Natural killer cell (primary cell): ENCODE data around the gene EFCAB8. TPM values are rescaled to one million over a fixed set of nuclear protein-coding genes. Genes with fewer than 3 reads are reported as not detected.

ENCODE experiments used
- ATAC-seq, 3 donors: fragments of 150-1000 bp in 2 of 3; fragments of 200-7000 bp in 1 of 3; cut with Tn5 transposase; 1 replicate in 1 of 3; 2 replicates in 2 of 3; pipeline ENCODE4 v1.10.0; 2021; ENCODE audit warnings: mild to moderate bottlenecking in 2 of 3, moderate library complexity in 2 of 3
- DNase-seq, 2 donors: peaks; one replicate each; pipeline versions ENCODE4 v3.0.0 to v3.0.0-alpha.2; 2013 to 2021; ENCODE audit warnings: mixed read lengths in 1 of 2
- H3K27ac ChIP-seq: one replicate; pipeline ENCODE4 v1.5.1; 2013; ENCODE audit warnings: mild to moderate bottlenecking, low read length
- H3K27me3 ChIP-seq: one replicate; pipeline ENCODE4 v1.6.1; 2013; ENCODE audit warnings: low read length; ENCODE audit not compliant: control insufficient read depth, insufficient read depth
- H3K36me3 ChIP-seq: one replicate; pipeline ENCODE4 v1.6.1; 2013; ENCODE audit warnings: low read length; ENCODE audit not compliant: control insufficient read depth, insufficient read depth
- H3K4me1 ChIP-seq: one replicate; pipeline ENCODE4 v1.6.1; 2013; ENCODE audit warnings: low read length; ENCODE audit not compliant: control insufficient read depth, insufficient read depth
- H3K4me3 ChIP-seq: one replicate; pipeline ENCODE4 v1.5.1; 2013; ENCODE audit warnings: low read length
- H3K9me3 ChIP-seq: one replicate; pipeline ENCODE4 v1.6.1; 2013; ENCODE audit warnings: low read length; ENCODE audit not compliant: control insufficient read depth, insufficient read depth
- H3K27ac Mint-ChIP-seq, 2 donors: one replicate each; pipeline ENCODE4 v1.8.0; 2022; ENCODE audit warnings: mild to moderate bottlenecking in 2 of 2, mixed read lengths in 2 of 2, moderate library complexity in 1 of 2
- H3K27me3 Mint-ChIP-seq, 2 donors: one replicate each; pipeline ENCODE4 v1.8.0; 2022; ENCODE audit warnings: low read depth in 2 of 2, mixed read lengths in 2 of 2
- H3K36me3 Mint-ChIP-seq: one replicate; pipeline ENCODE4 v1.8.0; 2022; ENCODE audit warnings: mixed read lengths
- H3K4me1 Mint-ChIP-seq, 2 donors: one replicate each; pipeline ENCODE4 v1.8.0; 2022; ENCODE audit warnings: mixed read lengths in 2 of 2
- H3K4me3 Mint-ChIP-seq: one replicate; pipeline ENCODE4 v1.8.0; 2022; ENCODE audit warnings: mild to moderate bottlenecking, moderate library complexity, mixed read lengths
- H3K9me3 Mint-ChIP-seq, 2 donors: one replicate each; pipeline ENCODE4 v1.8.0; 2022; ENCODE audit warnings: mixed read lengths in 2 of 2
- CTCF ChIP-seq: fragments of 200-600 bp; IDR thresholded peaks from one replicate; pipeline ENCODE4 v1.8.0; 2022; ENCODE audit warnings: antibody characterized with exemption
- WGBS: methylation state at CpG from one replicate; pipeline ENCODE4 v1.1.7; 2013; ENCODE audit warnings: missing lambda C conversion rate; ENCODE audit not compliant: insufficient coverage; 5-methylcytosine and 5-hydroxymethylcytosine counted together
- intact Hi-C: fragments of 100-400 bp; cut with micrococcal nuclease; formaldehyde crosslinking; loops from one replicate; pipeline ENCODE4 v1.14.2; 2022
- total RNA-seq, 4 donors: library from RNA; stranded (reverse); fragments of 120-200 nt in 1 of 4; gene quantifications; one replicate each; pipeline versions ENCODE4 v1.2.3 to v1.2.4, GENCODE V29; 2013 to 2022

The EFCAB8 gene
- total RNA-seq, 3 donors from 2014 or later (not counting 1 experiment from before 2014, with no cell fraction given), result 1.2 to 2.9 (median 2.3) TPM

- peaks cover 7% of the 10 kb centered on the region for H3K36me3 Mint-ChIP-seq
- Histone ChIP-seq H3K27me3 (no peaks in the 10 kb centered on the region), H3K9me3 (peaks cover 10% of the 10 kb centered on the region), H3K36me3 (no peaks in the 10 kb centered on the region), H3K27ac (no peak overlapping the region), H3K4me3 (no peak overlapping the region), H3K4me1 (no peaks in the 10 kb centered on the region)
- DNase-seq (no peak), ATAC-seq (no peak)
- intact Hi-C loops, result no loop called here
- no peaks in the 10 kb centered on the region for H3K27me3 Mint-ChIP-seq
- H3K4me1 Mint-ChIP-seq, result no peaks in the 10 kb centered on the region
- WGBS, result 95% methylated on average over 12 of the region's 12 CpGs
- peaks cover 2 to 4% of the 10 kb centered on the region in 2 donors for H3K9me3 Mint-ChIP-seq
- no peak overlapping the region for H3K4me3 Mint-ChIP-seq
- no peak overlapping the region for H3K27ac Mint-ChIP-seq
- TF ChIP-seq CTCF, result no peak
Measured at GRCh38 chr20:32920066-32920465, 61.3 kb downstream of the EFCAB8 start.

- Histone ChIP-seq H3K9me3 (peaks cover 7% of the 10 kb centered on the region), H3K4me1 (no peaks in the 10 kb centered on the region), H3K4me3 (no peak overlapping the region), H3K27ac (no peak overlapping the region), H3K36me3 (no peaks in the 10 kb centered on the region), H3K27me3 (no peaks in the 10 kb centered on the region)
- H3K9me3 Mint-ChIP-seq, result no peaks in the 10 kb centered on the region
- no peak overlapping the region for H3K27ac Mint-ChIP-seq
- TF ChIP-seq CTCF, result no peak
- intact Hi-C loops, result no loop called here
- WGBS, result 89% methylated on average over 3 of the region's 6 CpGs
- H3K4me3 Mint-ChIP-seq, result no peak overlapping the region
- H3K36me3 Mint-ChIP-seq, result peaks cover under 1% of the 10 kb centered on the region
- no peaks in the 10 kb centered on the region for H3K4me1 Mint-ChIP-seq
- ATAC-seq (no peak), DNase-seq (no peak)
- no peaks in the 10 kb centered on the region for H3K27me3 Mint-ChIP-seq
Measured at GRCh38 chr20:32920530-32921298, 62.0 kb downstream of the EFCAB8 start.

GRCh38 chr20:32922466-32922865 lies 63.7 kb downstream of the EFCAB8 start:
- Mint-ChIP-seq H3K4me3 (no peak overlapping the region), H3K9me3 (no peaks in the 10 kb centered on the region), H3K27me3 (no peaks in the 10 kb centered on the region), H3K27ac (no peak overlapping the region), H3K36me3 (no peaks in the 10 kb centered on the region), H3K4me1 (no peaks in the 10 kb centered on the region)
- no peak for ATAC-seq
- H3K4me1 ChIP-seq, result no peaks in the 10 kb centered on the region
- intact Hi-C loops, result no loop called here
- no peak overlapping the region for H3K4me3 ChIP-seq
- 81% methylated on average over 3 of the region's 3 CpGs for WGBS
- DNase-seq, result no peak
- no peaks in the 10 kb centered on the region for H3K27me3 ChIP-seq
- H3K36me3 ChIP-seq, result no peaks in the 10 kb centered on the region
- H3K9me3 ChIP-seq, result no peaks in the 10 kb centered on the region
- no peak for TF ChIP-seq CTCF
- H3K27ac ChIP-seq, result no peak overlapping the region

GRCh38 chr20:32924781-32925180 lies 66.1 kb downstream of the EFCAB8 start:
- no peaks in the 10 kb centered on the region for H3K36me3 ChIP-seq
- no peak overlapping the region for H3K4me3 ChIP-seq
- no peak for DNase-seq
- intact Hi-C loops, result no loop called here
- 100% methylated on average over 1 of the region's 1 CpG for WGBS
- H3K4me1 Mint-ChIP-seq, result no peaks in the 10 kb centered on the region
- no peaks in the 10 kb centered on the region for H3K9me3 ChIP-seq
- no peak overlapping the region for H3K27ac Mint-ChIP-seq
- H3K4me1 ChIP-seq, result no peaks in the 10 kb centered on the region
- no peak overlapping the region for H3K27ac ChIP-seq
- H3K9me3 Mint-ChIP-seq, result no peaks in the 10 kb centered on the region
- H3K4me3 Mint-ChIP-seq, result no peak overlapping the region
- no peaks in the 10 kb centered on the region for H3K27me3 ChIP-seq
- H3K27me3 Mint-ChIP-seq, result no peaks in the 10 kb centered on the region
- TF ChIP-seq CTCF, result no peak
- no peaks in the 10 kb centered on the region for H3K36me3 Mint-ChIP-seq
- peak in 1 of 3 donors; percentile 28 for ATAC-seq
